Keratinocyte (primary cell): ENCODE measurements around the gene TLL2. TPM values are rescaled to one million over a fixed set of nuclear protein-coding genes. Genes with fewer than 3 reads are reported as not detected.

ENCODE experiments used
- DNase-seq: peaks from one replicate; pipeline ENCODE4 v3.0.0-alpha.2; 2011; ENCODE audit warnings: low read depth, missing footprints, low spot score
- FAIRE-seq: peaks from 2 replicates; lab custom pipeline; 2011; peaks lifted over from hg19 to GRCh38; lab: Jason Lieb, UNC
- H2AFZ ChIP-seq: 2 replicates; pipeline ENCODE4 v1.6.0; 2012; ENCODE audit warnings: low read length, control low read depth, inconsistent platforms; ENCODE audit not compliant: control insufficient read depth
- H3K27ac ChIP-seq: 2 replicates; pipeline ENCODE4 v1.5.1; 2011; ENCODE audit warnings: low read length; ENCODE audit not compliant: control insufficient read depth, insufficient read depth
- H3K27me3 ChIP-seq: 3 replicates; pipeline ENCODE4 v1.6.0; 2011; ENCODE audit warnings: low read length; ENCODE audit not compliant: control insufficient read depth, insufficient read depth; ENCODE audit errors: extremely low read depth
- H3K36me3 ChIP-seq, 2 experiments: 2 replicates in 1 of 2; 3 replicates in 1 of 2; pipeline ENCODE4 v1.5.1; 2011; ENCODE audit warnings: low read length in 2 of 2, mild to moderate bottlenecking in 1 of 2; ENCODE audit not compliant: control insufficient read depth in 2 of 2, insufficient read depth in 2 of 2; ENCODE audit errors: extremely low read depth in 1 of 2
- H3K4me1 ChIP-seq: 3 replicates; pipeline ENCODE4 v1.5.1; 2011; ENCODE audit warnings: low read length; ENCODE audit not compliant: control insufficient read depth, insufficient read depth; ENCODE audit errors: extremely low read depth
- H3K4me2 ChIP-seq: 3 replicates; pipeline ENCODE4 v1.6.0; 2011; ENCODE audit warnings: low read depth, low read length; ENCODE audit not compliant: control insufficient read depth, insufficient read depth; ENCODE audit errors: extremely low read depth
- H3K4me3 ChIP-seq, 3 experiments: fragments of 200-600 bp in 1 of 3; sonication (generic) in 1 of 3; 2 replicates in 2 of 3; 3 replicates in 1 of 3; pipeline ENCODE4 v1.5.1; 2011 to 2016; ENCODE audit warnings: low read length in 3 of 3, mild to moderate bottlenecking in 3 of 3, control low read depth in 2 of 3, inconsistent platforms in 1 of 3, low read depth in 1 of 3, mixed read lengths in 1 of 3, mixed run types in 1 of 3, moderate library complexity in 1 of 3; ENCODE audit not compliant: control insufficient read depth in 2 of 3, insufficient read depth in 2 of 3; ENCODE audit errors: extremely low read depth in 1 of 3
- H3K79me2 ChIP-seq: 2 replicates; pipeline ENCODE4 v1.6.0; 2012; ENCODE audit warnings: low read length; ENCODE audit not compliant: control insufficient read depth, insufficient read depth
- H3K9ac ChIP-seq: 3 replicates; pipeline ENCODE4 v1.6.0; 2011; ENCODE audit warnings: low read length; ENCODE audit not compliant: control insufficient read depth, insufficient read depth; ENCODE audit errors: extremely low read depth
- H3K9me1 ChIP-seq: 3 replicates; pipeline ENCODE4 v1.6.0; 2011; ENCODE audit warnings: low read length; ENCODE audit not compliant: control insufficient read depth, insufficient read depth; ENCODE audit errors: extremely low read depth
- H3K9me3 ChIP-seq: 2 replicates; pipeline ENCODE4 v1.5.1; 2012; ENCODE audit warnings: low read depth, low read length; ENCODE audit not compliant: control insufficient read depth
- H4K20me1 ChIP-seq: 3 replicates; pipeline ENCODE4 v1.6.0; 2011; ENCODE audit warnings: low read length; ENCODE audit not compliant: control insufficient read depth, insufficient read depth; ENCODE audit errors: extremely low read depth
- EZH2 ChIP-seq: IDR thresholded peaks from one replicate; pipeline ENCODE4 v1.6.1; 2012; ENCODE audit warnings: inconsistent platforms, mild to moderate bottlenecking, low read length, moderate library complexity
- dilution Hi-C: fragments of 300-500 bp; cut with MboI; formaldehyde crosslinking; loops from one replicate; pipeline ENCODE4 v1.7.0; 2020; ENCODE audit warnings: low sequenced_read_pairs; ENCODE audit not compliant: extremely low pct_ligation_motif_present
- polyA plus RNA-seq, 5 experiments: library from polyadenylated mRNA; depleted of rRNA in 3 of 5; stranded (reverse) in 3 of 5; stranded (forward) in 1 of 5; unstranded in 1 of 5; fragments of >200 nt; gene quantifications; 1 replicate in 1 of 5; 2 replicates in 3 of 5; 3 replicates in 1 of 5; pipeline versions ENCODE4 v1.2.1 to v1.2.3, GENCODE V29; 2011 to 2012; ENCODE audit warnings: missing spikeins in 2 of 5, low read depth in 1 of 5, low replicate concordance in 1 of 5
- TF ChIP-seq, protein P1 (sequence below), 3 experiments: IDR thresholded peaks in 1 of 3; conservative IDR thresholded peaks in 1 of 3; optimal IDR thresholded peaks in 1 of 3; 2 replicates in 2 of 3; 3 replicates in 1 of 3; pipeline versions ENCODE3 to v1.5.1; 2011; ENCODE audit warnings: low read length in 3 of 3, mild to moderate bottlenecking in 3 of 3, moderate library complexity in 2 of 3, control low read depth in 1 of 3, inconsistent platforms in 1 of 3; ENCODE audit not compliant: insufficient read depth in 2 of 3; ENCODE audit errors: extremely low read depth in 1 of 3

The TLL2 gene
- polyA plus RNA-seq, 1 donor (not counting 4 experiments of a cell fraction or from before 2014, with no cell fraction given): 0.83 TPM

DNA sequence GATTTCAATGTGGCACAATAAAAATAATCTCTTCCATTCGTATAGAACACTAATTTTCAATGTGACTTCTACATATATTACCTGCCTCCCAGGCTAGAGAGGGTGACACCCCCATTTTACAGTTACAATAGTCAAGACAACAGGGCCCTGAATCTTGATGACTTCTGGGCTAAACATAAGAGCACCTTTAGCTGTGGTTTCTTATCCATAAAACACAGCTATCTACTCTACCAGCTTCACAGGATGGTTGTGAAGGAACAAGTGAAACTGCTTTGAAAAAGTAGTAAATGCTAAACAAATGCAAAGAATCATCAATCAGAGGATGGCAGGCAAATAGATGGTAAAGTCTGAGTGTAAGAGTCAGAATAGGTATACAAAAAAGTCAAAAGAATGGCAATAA is 3.6 kb upstream of the TLL2 start:
- peaks cover 13% of the 10 kb centered on the region for H3K4me1 ChIP-seq
- H4K20me1 ChIP-seq: no peaks in the 10 kb centered on the region
- no peak for DNase-seq
- H2AFZ ChIP-seq: no peak overlapping the region
- no peak overlapping the region for H3K4me3 ChIP-seq
- H3K79me2 ChIP-seq: no peaks in the 10 kb centered on the region
- H3K36me3 ChIP-seq: peaks cover 0 to 2% of the 10 kb centered on the region in 2 experiments
- peaks cover 13% of the 10 kb centered on the region for H3K27me3 ChIP-seq
- TF ChIP-seq, protein P1, sequence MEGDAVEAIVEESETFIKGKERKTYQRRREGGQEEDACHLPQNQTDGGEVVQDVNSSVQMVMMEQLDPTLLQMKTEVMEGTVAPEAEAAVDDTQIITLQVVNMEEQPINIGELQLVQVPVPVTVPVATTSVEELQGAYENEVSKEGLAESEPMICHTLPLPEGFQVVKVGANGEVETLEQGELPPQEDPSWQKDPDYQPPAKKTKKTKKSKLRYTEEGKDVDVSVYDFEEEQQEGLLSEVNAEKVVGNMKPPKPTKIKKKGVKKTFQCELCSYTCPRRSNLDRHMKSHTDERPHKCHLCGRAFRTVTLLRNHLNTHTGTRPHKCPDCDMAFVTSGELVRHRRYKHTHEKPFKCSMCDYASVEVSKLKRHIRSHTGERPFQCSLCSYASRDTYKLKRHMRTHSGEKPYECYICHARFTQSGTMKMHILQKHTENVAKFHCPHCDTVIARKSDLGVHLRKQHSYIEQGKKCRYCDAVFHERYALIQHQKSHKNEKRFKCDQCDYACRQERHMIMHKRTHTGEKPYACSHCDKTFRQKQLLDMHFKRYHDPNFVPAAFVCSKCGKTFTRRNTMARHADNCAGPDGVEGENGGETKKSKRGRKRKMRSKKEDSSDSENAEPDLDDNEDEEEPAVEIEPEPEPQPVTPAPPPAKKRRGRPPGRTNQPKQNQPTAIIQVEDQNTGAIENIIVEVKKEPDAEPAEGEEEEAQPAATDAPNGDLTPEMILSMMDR (optimal IDR thresholded peaks at IDR 0.05 in 1 of 3, IDR thresholded peaks at IDR 0.05 in 1 of 3, conservative IDR thresholded peaks at IDR 0.05 in 1 of 3; ENCODE audit: extremely low read depth in 1 of 3, insufficient read depth in 2 of 3, low read length in 3 of 3): no peak
- no peak for TF ChIP-seq EZH2
- no peak overlapping the region for H3K9ac ChIP-seq
- H3K27ac ChIP-seq: no peak overlapping the region
- dilution Hi-C loops: no loop called here
- H3K9me3 ChIP-seq: no peaks in the 10 kb centered on the region
- FAIRE-seq: no peak
- H3K4me2 ChIP-seq: no peak overlapping the region
- H3K9me1 ChIP-seq: no peaks in the 10 kb centered on the region

DNA sequence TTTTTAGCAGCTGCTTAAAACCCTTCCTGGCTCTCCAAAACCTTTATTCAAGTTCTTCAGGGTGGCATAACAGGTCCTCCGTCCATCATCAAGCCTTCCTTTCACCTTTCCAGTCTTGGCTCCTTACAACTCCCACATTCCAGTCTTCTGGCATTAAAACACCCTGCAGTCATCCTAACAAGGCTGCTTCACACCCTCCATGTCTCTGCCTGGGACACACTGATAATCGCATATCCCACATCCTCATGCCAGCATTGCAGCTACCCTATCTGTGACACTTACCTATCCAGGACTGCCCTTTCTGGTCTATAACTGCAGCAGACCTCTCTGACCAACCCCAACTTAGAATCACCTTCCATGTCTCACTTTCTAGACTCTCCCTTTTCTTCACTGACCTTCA is 2.6 kb upstream of the TLL2 start:
- no peak overlapping the region for H3K4me2 ChIP-seq
- no peak overlapping the region for H3K4me3 ChIP-seq
- DNase-seq (no peak), FAIRE-seq (no peak)
- dilution Hi-C loops: no loop called here
- no peaks in the 10 kb centered on the region for H3K9me3 ChIP-seq
- H3K9ac ChIP-seq: no peak overlapping the region
- H2AFZ ChIP-seq: no peak overlapping the region
- H3K36me3 ChIP-seq: peaks cover 0 to 2% of the 10 kb centered on the region in 2 experiments
- no peaks in the 10 kb centered on the region for H3K79me2 ChIP-seq
- no peak for TF ChIP-seq EZH2
- peaks cover 15% of the 10 kb centered on the region for H3K27me3 ChIP-seq
- no peak overlapping the region for H3K27ac ChIP-seq
- H3K4me1 ChIP-seq: peaks cover 18% of the 10 kb centered on the region
- H4K20me1 ChIP-seq: no peaks in the 10 kb centered on the region
- H3K9me1 ChIP-seq: no peaks in the 10 kb centered on the region

DNA sequence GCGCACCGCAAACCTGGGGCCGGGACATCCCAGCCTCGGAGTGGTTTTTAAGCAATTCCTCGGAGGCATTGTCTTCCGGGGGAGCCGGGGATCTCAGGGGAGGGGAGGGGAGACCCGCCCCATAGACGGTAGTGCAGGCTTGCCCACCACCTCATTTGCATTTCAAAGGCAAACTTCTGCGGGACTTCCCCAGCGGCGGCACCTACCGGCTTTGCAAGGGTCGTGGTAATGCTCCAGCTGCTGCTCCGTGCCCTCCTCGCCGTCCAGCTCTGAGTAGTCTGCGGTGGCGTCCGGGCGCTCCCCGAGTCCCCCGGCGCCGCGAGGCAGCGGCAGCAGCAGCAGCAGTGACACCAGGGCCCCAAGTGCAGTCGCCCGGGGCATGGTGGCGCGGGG is 425 bp downstream of the TLL2 start:
- H3K27ac ChIP-seq: no peak overlapping the region
- H3K9ac ChIP-seq: peak overlapping the region; percentile 9
- H3K27me3 ChIP-seq: peaks cover 15% of the 10 kb centered on the region
- H3K36me3 ChIP-seq: no peaks in the 10 kb centered on the region
- no peaks in the 10 kb centered on the region for H3K79me2 ChIP-seq
- peak overlapping the region; percentile 56 for H2AFZ ChIP-seq
- no peak for TF ChIP-seq EZH2
- TF ChIP-seq, protein P1 (optimal IDR thresholded peaks at IDR 0.05 in 1 of 3, IDR thresholded peaks at IDR 0.05 in 1 of 3, conservative IDR thresholded peaks at IDR 0.05 in 1 of 3; ENCODE audit: extremely low read depth in 1 of 3, insufficient read depth in 2 of 3, low read length in 3 of 3): no peak
- DNase-seq: no peak
- no peaks in the 10 kb centered on the region for H3K9me1 ChIP-seq
- peaks cover 27% of the 10 kb centered on the region for H3K4me1 ChIP-seq
- dilution Hi-C loops: no loop called here
- H3K4me2 ChIP-seq: peak overlapping the region; percentile 87
- no peaks in the 10 kb centered on the region for H4K20me1 ChIP-seq
- H3K9me3 ChIP-seq: no peaks in the 10 kb centered on the region
- no peak for FAIRE-seq
- peak overlapping the region; percentile 44 to 60 (median 60) for H3K4me3 ChIP-seq
